Heart left ventricle (tissue), 13 donors: Measurements from ENCODE around the gene ABLIM2.

Source experiments
- POLR2A ChIP-seq, 2 donors: fragments of 450-650 bp; IDR thresholded peaks; one replicate each; pipeline ENCODE4 v1.6.1; 2017; ENCODE audit warnings: antibody characterized with exemption in 2 of 2, mild to moderate bottlenecking in 2 of 2, moderate library complexity in 2 of 2
- TF ChIP-seq, protein P1 (sequence below), 12 donors: fragments of 200-600 bp; sonication (generic) in 4 of 12; IDR thresholded peaks; one replicate each; pipeline versions ENCODE4 v1.5.0 to v1.8.0; 2018 to 2022; ENCODE audit warnings: antibody characterized with exemption in 12 of 12, mild to moderate bottlenecking in 5 of 12
- donor health status: ischemic (EF 13 %, LVEDD 7.1; RV severe dilation, severe dysfunction).
- donor health status: DM: no; HTN: yes; CAD: no.
- donor health status: DM: no; HTN: no; CAD: no.
- donor health status: ischemic (EF 25% LVEDD 6.9; RV normal size, moderate dysfunction).
- donor health status: ischemic (EF 25% LVEDD 5.7; RV mildly dilated, moderate dysfunction).
- donor health status: ischemic (EF 35%, LVEDD 5.7; RV mildly dilated, moderate dysfunction).
- donor health status: nonischemic (EF 11% LVEDD 7.7; RV severe dilation, severe dysfunction).
- donor health status: DM: yes; HTN: yes; CAD: no.
- donor health status: PGD.
- donor health status: ischemic (EF 29% LVEDD 5.4; RV normal size, mild dysfunction).
- donor health status: nonischemic (EF 23%, LVEDD 6.1; RV moderate dilation, normal function).

DNA sequence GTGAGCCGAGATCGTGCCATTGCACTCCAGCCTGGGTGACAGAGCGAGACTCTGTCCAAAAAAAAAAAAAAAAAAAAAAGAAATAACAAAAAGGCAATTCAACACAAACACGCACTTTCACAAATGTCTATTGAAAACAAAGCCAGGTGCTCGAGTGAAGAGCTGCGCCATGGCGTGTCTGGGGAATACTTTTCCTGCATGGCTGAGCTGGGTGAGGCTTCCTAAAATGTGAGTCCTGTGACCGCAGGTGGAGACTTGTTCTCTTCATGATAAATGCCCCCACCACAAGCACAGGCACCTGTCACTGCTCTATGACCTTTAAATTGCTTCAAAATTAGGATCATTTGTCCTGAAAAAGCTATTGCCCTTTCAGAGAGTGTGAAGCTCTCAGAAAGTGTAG is 4.0 kb upstream of the ABLIM2 start:
- TF ChIP-seq, protein P1, sequence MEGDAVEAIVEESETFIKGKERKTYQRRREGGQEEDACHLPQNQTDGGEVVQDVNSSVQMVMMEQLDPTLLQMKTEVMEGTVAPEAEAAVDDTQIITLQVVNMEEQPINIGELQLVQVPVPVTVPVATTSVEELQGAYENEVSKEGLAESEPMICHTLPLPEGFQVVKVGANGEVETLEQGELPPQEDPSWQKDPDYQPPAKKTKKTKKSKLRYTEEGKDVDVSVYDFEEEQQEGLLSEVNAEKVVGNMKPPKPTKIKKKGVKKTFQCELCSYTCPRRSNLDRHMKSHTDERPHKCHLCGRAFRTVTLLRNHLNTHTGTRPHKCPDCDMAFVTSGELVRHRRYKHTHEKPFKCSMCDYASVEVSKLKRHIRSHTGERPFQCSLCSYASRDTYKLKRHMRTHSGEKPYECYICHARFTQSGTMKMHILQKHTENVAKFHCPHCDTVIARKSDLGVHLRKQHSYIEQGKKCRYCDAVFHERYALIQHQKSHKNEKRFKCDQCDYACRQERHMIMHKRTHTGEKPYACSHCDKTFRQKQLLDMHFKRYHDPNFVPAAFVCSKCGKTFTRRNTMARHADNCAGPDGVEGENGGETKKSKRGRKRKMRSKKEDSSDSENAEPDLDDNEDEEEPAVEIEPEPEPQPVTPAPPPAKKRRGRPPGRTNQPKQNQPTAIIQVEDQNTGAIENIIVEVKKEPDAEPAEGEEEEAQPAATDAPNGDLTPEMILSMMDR (IDR thresholded peaks at IDR 0.05): no peak
- TF ChIP-seq POLR2A (IDR thresholded peaks at IDR 0.05): no peak
